Islet of Langerhans (tissue), 1 donor: ENCODE data around the gene OR4F15.
"Not testable (repeated sequence)": the region's sequence is repeated elsewhere in the genome, so short reads cannot be mapped to it uniquely, and the experiment has no call there.

Experiments
- FAIRE-seq: peaks from one replicate; lab custom pipeline; 2011; peaks lifted over from hg19 to GRCh38; lab: Jason Lieb, UNC

Gene OR4F15

DNA sequence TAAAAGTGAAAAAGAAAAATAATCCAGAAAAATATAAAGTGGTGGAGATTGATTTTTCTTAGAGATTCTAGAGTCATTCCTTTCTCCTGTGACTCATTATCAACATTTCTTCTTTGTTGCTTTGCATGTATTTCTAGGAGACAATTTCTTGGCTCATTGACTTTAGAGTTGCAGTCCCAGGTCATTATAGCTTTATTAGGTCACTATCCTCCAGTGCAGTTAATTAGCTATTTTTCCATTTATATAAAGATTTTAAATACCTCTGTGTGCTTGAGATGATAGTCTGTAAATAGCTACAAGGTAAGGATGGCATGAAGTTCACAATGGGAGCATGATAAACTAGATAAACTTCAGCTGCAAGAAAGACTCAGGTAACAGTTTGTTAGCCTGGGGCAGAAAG lies at the start of gene OR4F15:
TSS of gene OR4F15 (plus strand) at position 301 of the 400 bp plus-strand sequence. CDS start 5,985 bp downstream, outside the sequence.
- FAIRE-seq: no peak

- not testable (repeated sequence) for FAIRE-seq
Measured at GRCh38 chr15:101764669-101765339, 47.2 kb upstream of the OR4F15 start.

DNA sequence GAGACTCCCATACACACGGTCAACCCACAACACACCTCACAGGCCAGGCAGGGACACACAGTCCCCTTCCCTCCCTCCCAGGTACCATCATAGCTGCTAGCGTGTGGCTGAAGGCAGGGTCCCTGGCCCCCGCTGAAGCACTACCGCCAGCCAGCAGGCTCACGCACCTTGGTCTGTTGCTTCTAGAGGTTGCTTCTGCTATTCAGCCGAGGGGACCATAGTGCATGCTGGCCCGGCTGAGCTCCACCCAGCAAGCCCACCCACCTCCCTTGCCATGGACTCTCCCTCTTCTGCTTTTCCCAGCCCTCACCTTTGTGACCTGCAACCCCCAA lies 46.7 kb upstream of the OR4F15 start:
- not testable (repeated sequence) for FAIRE-seq

DNA sequence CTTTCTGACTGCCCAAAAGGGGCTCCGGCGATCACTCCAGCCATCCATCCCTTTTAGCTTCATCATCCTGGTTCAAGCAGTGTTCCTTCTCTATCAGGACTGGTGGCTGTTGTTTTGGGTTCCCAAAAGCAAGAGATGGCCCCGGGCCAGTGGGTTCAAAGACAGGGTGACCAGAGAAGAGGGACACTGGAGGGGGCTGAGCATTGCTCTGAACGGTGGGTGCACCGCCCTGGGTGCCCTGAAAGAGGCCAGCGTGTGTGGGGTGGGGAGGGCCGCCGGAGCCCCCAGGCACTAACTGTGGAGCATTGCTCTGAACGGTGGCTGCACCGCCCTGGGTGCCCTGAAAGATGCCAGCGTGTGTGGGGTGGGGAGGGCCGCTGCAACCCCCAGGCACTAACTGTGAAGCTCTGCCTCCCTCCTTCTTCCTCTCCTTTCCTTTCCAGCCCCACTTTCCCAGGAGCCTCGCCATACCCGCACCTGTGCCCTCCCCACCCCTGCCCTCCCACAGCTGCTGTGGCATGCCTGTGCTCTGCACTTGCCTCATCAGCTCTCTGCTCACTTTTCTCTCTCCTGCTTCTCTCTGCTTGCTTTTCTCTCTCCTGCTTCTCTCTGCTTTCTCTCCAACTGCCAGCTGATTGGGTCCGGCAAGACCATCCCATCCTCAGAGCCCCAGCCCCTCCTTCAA lies 46.1 kb upstream of the OR4F15 start:
- FAIRE-seq: no peak

- FAIRE-seq: not testable (repeated sequence)
Measured at GRCh38 chr15:101767083-101767640, 44.8 kb upstream of the OR4F15 start.

DNA sequence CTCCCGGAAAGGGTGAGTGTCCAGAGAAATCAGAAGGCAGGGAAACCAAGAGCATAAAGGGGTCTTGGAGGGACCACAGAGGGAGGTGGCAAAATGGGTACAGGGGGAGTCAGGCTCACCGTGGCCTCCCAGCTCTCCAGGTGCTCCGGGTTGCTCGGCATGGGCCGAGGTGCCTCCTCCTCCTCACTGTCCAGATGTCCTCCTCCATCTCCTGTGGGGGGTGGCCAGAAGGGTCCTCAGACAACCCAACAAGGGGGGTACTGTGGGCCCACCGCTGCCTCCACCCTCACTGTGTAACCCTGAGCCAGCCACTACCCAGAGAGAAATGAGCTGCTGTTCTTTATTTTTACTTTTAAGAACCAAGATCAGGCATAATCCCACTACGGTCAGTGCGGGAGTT lies 39.1 kb upstream of the OR4F15 start:
- FAIRE-seq: no peak

DNA sequence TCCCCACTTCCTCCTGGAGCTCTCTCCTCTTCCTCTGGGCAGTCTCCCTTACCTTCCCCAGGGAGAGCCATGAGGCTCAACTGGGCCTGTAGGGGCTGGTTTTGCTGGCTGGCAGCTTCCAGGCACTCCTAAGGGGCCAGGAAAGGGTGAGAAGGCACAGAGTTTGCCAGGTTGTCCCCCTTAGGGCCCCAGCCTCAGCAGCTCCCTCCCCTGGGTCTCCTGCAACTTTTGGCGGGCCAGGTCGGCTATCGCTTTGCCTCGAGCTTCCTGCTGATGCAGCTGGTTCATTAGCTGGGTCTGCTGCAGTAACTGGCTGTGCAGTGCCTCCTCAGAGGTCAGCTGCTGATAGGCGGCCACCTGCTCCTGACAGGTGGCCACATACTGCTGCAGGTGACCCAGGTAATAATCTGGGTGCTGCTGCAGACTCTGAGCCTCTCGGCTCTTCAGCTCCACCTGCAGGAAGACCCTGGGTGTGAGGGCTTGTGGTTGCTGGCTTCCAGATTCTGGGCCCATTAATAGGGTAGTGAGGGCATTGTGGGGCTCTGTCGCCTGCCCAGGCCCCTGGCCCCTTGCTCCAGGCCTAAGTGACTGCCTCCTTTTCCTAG lies 38.4 kb upstream of the OR4F15 start:
- FAIRE-seq: no peak

DNA sequence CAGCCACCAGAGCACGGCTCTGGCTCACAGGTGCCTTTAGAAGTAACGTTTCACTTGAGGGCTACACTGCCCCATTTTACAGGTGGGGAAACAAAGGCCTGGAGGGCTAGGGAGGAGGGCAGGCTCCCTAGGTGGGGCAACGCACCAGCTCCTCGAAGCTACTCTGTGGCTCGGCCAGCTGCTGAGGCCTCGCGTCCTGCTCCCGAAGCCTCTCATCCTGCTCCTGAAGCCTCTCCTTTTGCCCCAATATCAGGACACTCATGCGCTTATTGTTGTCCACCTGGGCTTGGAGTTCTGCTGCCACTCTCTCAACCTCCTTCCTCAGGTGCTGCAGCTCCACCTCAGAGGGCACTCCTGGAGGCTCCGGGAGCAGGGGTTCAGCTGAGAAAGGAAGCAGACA lies 36.9 kb upstream of the OR4F15 start:
- no peak for FAIRE-seq

- FAIRE-seq: not testable (repeated sequence)
Measured at GRCh38 chr15:101778576-101778975, 33.4 kb upstream of the OR4F15 start.

GRCh38 chr15:101780225-101780624 lies 31.8 kb upstream of the OR4F15 start:
- FAIRE-seq: peak; percentile 13

DNA sequence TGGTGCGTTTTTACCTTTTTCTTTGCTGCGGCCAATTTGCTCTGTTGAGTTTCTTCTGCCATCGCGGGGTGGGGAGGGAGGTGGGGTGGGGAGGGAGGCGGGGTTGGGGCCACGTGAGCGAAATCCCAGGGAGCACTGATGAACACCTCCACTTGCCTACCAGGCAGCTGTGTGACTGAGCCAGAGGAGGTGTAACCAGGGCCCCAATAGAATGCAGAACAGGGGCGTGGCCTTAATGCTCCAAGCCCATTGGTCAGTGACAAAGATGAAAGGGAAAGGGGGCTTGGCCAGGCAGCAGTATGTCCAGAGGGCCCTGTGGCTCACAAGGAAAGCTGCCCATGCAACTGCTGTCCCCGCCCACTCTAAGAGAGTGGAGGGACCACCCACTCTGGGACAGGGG lies 30.1 kb upstream of the OR4F15 start:
- FAIRE-seq: no peak

DNA sequence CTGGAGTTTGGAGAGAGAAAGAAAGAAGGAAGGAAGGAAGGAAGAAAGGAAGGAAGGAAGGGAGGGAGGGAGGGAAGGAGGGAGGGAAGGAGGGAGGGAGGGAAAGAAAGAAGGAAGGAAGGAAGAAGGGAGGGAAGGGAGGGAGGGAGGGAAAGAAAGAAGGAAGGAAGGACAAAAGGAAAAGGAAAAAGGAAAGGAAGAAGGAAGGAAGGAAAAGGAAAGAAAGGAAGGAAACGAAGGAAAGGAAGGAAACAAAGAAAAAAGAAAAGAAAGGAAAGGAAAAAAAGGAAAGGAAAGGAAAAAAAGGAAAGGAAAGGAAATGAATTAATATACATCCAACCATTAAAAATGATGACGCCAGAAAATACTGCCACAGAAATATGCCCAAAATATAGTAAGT lies 27.4 kb upstream of the OR4F15 start:
- no peak for FAIRE-seq

DNA sequence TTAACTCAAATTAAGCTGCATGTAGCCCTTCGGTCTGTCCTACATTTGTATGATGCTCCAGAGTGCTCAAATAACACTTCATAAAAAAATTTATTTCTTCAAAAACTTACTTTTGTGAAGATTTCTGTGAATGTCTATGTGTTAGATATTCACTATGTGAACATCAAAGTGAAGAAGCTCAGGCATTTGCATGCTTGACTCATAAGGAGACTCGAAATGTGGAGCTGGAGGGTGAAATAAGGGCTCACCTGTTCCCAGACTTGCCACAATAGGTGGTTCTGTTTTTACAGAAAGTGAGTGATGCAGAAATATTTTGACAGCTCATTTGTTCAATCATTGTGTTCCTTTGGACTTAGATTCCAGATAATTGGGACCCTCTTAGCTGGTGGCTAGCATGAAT lies 25.6 kb upstream of the OR4F15 start:
- not testable (repeated sequence) for FAIRE-seq

DNA sequence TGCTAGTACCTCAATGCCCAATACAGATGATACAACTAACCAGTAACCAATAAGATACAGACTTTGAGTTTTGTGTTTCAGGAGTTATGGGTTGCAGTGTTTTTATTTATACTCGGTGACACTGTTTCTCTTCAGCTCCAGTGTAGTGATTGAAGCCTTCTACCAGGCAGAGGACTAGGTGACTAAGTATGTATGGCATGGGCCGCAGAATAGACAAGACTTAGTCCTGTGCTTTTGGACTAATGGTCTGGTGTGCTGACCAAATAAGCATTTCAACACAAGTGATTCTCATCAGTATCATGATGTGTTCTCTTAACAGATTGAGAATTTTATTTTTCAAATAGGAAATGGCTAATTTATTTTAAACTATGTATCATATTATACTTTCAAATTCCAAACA lies 24.0 kb upstream of the OR4F15 start:
- not testable (repeated sequence) for FAIRE-seq

- not testable (repeated sequence) for FAIRE-seq
Measured at GRCh38 chr15:101788503-101789269, 23.3 kb upstream of the OR4F15 start.

GRCh38 chr15:101790748-101791147 lies 21.3 kb upstream of the OR4F15 start:
- FAIRE-seq: not testable (repeated sequence)

GRCh38 chr15:101793981-101794380 lies 18.0 kb upstream of the OR4F15 start:
- not testable (repeated sequence) for FAIRE-seq

GRCh38 chr15:101795455-101795854 lies 16.5 kb upstream of the OR4F15 start:
- FAIRE-seq: no peak

DNA sequence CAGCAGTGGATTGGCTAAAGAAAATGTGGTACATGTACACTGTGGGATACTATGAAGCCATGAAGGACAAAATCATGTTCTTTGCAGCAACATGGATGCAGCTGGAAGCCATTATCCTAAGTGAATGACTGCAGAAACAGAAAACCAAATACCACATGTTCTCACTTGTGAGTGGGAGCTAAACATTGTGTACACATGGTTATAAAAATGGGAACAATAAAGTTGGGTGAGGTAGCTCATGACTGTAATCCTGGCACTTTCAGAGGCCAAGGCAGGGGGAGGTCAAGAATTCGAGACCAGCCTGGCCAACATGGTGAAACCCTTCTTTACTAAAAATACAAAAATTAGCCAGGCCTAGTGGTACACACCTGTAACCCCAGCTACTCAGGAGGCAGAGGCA lies 12.3 kb upstream of the OR4F15 start:
- no peak for FAIRE-seq

GRCh38 chr15:101801048-101801447 lies 11.0 kb upstream of the OR4F15 start:
- no peak for FAIRE-seq

- no peak for FAIRE-seq
Measured at GRCh38 chr15:101803209-101803608, 8.8 kb upstream of the OR4F15 start, which contains the start of gene OR4F6. Gene OR4F6 (plus strand): TSS chr15:101803509. CDS start chr15:101805720, 2,211 bp downstream.

DNA sequence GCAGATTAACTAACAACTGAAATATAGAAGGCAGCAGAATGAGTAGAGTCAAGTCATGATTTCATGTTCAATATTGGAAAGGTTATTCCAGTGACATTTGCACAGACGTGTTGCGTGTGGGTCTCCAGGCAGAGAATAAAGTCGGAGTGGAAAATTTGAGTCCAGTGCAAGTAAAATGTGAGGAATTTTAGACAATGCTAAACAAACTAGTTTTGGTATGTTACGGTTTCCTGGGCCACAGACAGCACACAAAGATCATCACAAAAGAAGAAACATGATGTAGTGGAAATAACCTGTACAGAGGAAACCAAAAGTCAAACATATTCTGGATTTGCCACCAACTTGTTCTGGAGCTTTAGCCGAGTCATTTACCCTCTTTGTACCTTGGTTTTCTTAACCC lies 8.3 kb upstream of the OR4F15 start:
- no peak for FAIRE-seq
